ENCODE data around the gene AZI2. TPM values are rescaled to one million over a fixed set of nuclear protein-coding genes. Genes with fewer than 3 reads are reported as not detected.

The AZI2 gene
- total and polyA plus RNA-seq, 4 donors, result 17.1 to 30.4 (median 22.2) TPM

- TF ChIP-seq, protein P1, sequence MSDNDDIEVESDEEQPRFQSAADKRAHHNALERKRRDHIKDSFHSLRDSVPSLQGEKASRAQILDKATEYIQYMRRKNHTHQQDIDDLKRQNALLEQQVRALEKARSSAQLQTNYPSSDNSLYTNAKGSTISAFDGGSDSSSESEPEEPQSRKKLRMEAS (IDR thresholded peaks at IDR 0.05), result no peak
- TF ChIP-seq RXRA (IDR thresholded peaks at IDR 0.05) (no peak), FOXA1 (IDR thresholded peaks at IDR 0.05) (no peak)
Observed at GRCh38 chr3:28348265-28348628, 377 bp downstream of the AZI2 start (continued).

DNA sequence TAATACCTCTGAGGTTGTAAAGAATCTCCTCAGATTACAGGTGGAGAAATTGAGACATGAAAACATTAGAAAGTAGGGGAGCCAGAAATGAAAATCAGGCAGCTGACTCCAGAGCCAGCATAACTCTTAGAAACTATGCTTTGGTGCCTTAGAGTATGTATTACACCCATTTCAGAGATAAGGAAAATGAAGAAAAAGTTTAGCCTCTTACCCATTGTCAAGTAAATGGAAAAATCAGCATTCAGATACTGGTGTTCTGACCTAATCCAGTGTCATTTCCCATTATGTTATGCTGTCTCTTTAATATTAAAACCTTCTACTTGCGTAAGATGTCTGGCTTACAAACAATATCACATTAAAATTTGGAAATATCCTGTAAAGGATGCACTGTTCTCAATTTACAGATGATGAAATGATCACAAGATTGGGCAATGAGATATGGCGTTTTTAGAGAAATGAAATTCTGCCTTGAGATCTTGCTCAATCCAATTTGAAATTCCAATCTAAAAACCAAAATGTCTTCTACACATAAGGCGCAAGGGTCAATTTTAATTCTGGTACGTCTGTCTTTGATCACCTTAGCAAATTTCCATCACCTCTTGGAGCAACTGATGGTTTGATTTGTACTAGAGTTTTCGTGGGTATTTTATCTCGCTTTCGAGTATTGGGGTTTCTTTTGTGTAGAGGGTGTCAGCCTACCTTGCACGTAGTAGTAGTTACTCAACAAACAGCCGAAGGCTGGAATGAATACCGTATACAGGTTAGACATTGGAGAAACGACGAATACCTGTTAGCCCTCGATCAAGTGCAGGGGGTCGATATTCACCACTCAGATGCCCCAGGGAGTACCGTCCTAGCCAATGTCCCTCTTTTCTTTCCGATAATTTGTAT lies 1.0 kb downstream of the AZI2 start:
- Histone ChIP-seq H3K36me3 (ENCODE audit: control insufficient read depth in 4 of 4, insufficient read depth in 3 of 4, low read depth in 1 of 4, low read length in 3 of 4) (no peaks in the 10 kb centered on the region), H3K4me3 (ENCODE audit: low read depth in 1 of 3, low read length in 3 of 3) (peak overlapping the region; percentile 48 to 87 (median 83)), H3K27me3 (ENCODE audit: control insufficient read depth in 4 of 4, insufficient read depth in 4 of 4, low read length in 3 of 4) (no peaks in the 10 kb centered on the region), H3K9me3 (ENCODE audit: control insufficient read depth in 4 of 4, low read length in 3 of 4) (peaks cover 0 to 7% (median 2%) of the 10 kb centered on the region in 4 donors), H3K9ac (ENCODE audit: low read depth in 1 of 2, low read length in 2 of 2) (peak overlapping the region; percentile 81 to 97), H3K4me1 (ENCODE audit: control insufficient read depth in 4 of 4, insufficient read depth in 4 of 4, low read length in 3 of 4) (peaks cover 3 to 30% (median 5%) of the 10 kb centered on the region in 4 donors), H3K27ac (ENCODE audit: low read depth in 1 of 2, low read length in 2 of 2) (peak overlapping the region; percentile 98 to 100)
- 15% methylated on average over 16 of the region's 16 CpGs for WGBS
- no peak for DNase-seq (ENCODE audit: low spot score)
- peak; percentile 18 for TF ChIP-seq SP1 (IDR thresholded peaks at IDR 0.05)
- TF ChIP-seq YY1 (IDR thresholded peaks at IDR 0.05), result peak; percentile 29
- TF ChIP-seq HNF4A (conservative IDR thresholded peaks at IDR 0.05), result peak in 1 of 2 donors; percentile 15
- TF ChIP-seq JUND (IDR thresholded peaks at IDR 0.05), result no peak
- TF ChIP-seq, protein P2, sequence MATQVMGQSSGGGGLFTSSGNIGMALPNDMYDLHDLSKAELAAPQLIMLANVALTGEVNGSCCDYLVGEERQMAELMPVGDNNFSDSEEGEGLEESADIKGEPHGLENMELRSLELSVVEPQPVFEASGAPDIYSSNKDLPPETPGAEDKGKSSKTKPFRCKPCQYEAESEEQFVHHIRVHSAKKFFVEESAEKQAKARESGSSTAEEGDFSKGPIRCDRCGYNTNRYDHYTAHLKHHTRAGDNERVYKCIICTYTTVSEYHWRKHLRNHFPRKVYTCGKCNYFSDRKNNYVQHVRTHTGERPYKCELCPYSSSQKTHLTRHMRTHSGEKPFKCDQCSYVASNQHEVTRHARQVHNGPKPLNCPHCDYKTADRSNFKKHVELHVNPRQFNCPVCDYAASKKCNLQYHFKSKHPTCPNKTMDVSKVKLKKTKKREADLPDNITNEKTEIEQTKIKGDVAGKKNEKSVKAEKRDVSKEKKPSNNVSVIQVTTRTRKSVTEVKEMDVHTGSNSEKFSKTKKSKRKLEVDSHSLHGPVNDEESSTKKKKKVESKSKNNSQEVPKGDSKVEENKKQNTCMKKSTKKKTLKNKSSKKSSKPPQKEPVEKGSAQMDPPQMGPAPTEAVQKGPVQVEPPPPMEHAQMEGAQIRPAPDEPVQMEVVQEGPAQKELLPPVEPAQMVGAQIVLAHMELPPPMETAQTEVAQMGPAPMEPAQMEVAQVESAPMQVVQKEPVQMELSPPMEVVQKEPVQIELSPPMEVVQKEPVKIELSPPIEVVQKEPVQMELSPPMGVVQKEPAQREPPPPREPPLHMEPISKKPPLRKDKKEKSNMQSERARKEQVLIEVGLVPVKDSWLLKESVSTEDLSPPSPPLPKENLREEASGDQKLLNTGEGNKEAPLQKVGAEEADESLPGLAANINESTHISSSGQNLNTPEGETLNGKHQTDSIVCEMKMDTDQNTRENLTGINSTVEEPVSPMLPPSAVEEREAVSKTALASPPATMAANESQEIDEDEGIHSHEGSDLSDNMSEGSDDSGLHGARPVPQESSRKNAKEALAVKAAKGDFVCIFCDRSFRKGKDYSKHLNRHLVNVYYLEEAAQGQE (IDR thresholded peaks at IDR 0.05), result no peak
- TF ChIP-seq, protein P3, sequence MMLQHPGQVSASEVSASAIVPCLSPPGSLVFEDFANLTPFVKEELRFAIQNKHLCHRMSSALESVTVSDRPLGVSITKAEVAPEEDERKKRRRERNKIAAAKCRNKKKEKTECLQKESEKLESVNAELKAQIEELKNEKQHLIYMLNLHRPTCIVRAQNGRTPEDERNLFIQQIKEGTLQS (IDR thresholded peaks at IDR 0.05), result peak; percentile 40
- TF ChIP-seq NR2F2 (IDR thresholded peaks at IDR 0.05), result no peak
- peak in 1 of 2 donors; percentile 13 for TF ChIP-seq EGR1 (IDR thresholded peaks at IDR 0.05; ENCODE audit: low read depth in 2 of 2)

- no peaks in the 10 kb centered on the region for H3K9me3 ChIP-seq (ENCODE audit: control insufficient read depth in 4 of 4, low read length in 3 of 4)
- DNase-seq (ENCODE audit: low spot score), result no peak
- 99% methylated on average over 1 of the region's 1 CpG for WGBS
- H3K4me1 ChIP-seq (ENCODE audit: control insufficient read depth in 4 of 4, insufficient read depth in 4 of 4, low read length in 3 of 4), result peaks cover 3 to 30% (median 5%) of the 10 kb centered on the region in 4 donors
- H3K36me3 ChIP-seq (ENCODE audit: control insufficient read depth in 4 of 4, insufficient read depth in 3 of 4, low read depth in 1 of 4, low read length in 3 of 4), result no peaks in the 10 kb centered on the region
- no peak overlapping the region for H3K27ac ChIP-seq (ENCODE audit: low read depth in 1 of 2, low read length in 2 of 2)
- no peak overlapping the region for H3K9ac ChIP-seq (ENCODE audit: low read depth in 1 of 2, low read length in 2 of 2)
- H3K27me3 ChIP-seq (ENCODE audit: control insufficient read depth in 4 of 4, insufficient read depth in 4 of 4, low read length in 3 of 4), result no peaks in the 10 kb centered on the region
- TF ChIP-seq, protein P3 (IDR thresholded peaks at IDR 0.05), result no peak
- TF ChIP-seq, protein P1 (IDR thresholded peaks at IDR 0.05), result no peak
- TF ChIP-seq, protein P4, sequence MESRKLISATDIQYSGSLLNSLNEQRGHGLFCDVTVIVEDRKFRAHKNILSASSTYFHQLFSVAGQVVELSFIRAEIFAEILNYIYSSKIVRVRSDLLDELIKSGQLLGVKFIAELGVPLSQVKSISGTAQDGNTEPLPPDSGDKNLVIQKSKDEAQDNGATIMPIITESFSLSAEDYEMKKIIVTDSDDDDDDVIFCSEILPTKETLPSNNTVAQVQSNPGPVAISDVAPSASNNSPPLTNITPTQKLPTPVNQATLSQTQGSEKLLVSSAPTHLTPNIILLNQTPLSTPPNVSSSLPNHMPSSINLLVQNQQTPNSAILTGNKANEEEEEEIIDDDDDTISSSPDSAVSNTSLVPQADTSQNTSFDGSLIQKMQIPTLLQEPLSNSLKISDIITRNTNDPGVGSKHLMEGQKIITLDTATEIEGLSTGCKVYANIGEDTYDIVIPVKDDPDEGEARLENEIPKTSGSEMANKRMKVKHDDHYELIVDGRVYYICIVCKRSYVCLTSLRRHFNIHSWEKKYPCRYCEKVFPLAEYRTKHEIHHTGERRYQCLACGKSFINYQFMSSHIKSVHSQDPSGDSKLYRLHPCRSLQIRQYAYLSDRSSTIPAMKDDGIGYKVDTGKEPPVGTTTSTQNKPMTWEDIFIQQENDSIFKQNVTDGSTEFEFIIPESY (IDR thresholded peaks at IDR 0.05), result no peak
- TF ChIP-seq YY1 (IDR thresholded peaks at IDR 0.05), result no peak
- H3K4me3 ChIP-seq (ENCODE audit: low read depth in 1 of 3, low read length in 3 of 3), result no peak overlapping the region
Observed at GRCh38 chr3:28345690-28346089, 2.9 kb downstream of the AZI2 start.
